Hematopoietic multipotent progenitor cell (in vitro differentiated cells): ENCODE results near the gene ZNF438. TPM values are rescaled to one million over a fixed set of nuclear protein-coding genes. Genes with fewer than 3 reads are reported as not detected.
"Not testable (repeated sequence)": the region's sequence is repeated elsewhere in the genome, so short reads cannot be mapped to it uniquely, and the experiment has no call there.

Source experiments
- DNase-seq, 3 donors: peaks; one replicate each; pipeline ENCODE4 v3.0.0-alpha.2; 2011 to 2015; ENCODE audit warnings: low read depth in 2 of 3, low spot score in 2 of 3
- total RNA-seq: library from RNA; depleted of rRNA; stranded (reverse); fragments of >200 nt; gene quantifications from one replicate; pipeline ENCODE4 v1.2.3, GENCODE V29; 2012

Gene ZNF438
- total RNA-seq, 1 donor: 4.3 TPM

GRCh38 chr10:30818010-30818660, 213.5 kb downstream of the ZNF438 start:
- DNase-seq: peak in 2 of 3 donors; percentile 44 to 63

- DNase-seq: no peak
These were observed 214.1 kb downstream of the ZNF438 start for GRCh38 chr10:30817541-30817940.

GRCh38 chr10:30816820-30817171, 214.9 kb downstream of the ZNF438 start:
- no peak for DNase-seq

GRCh38 chr10:30816159-30816819, 215.4 kb downstream of the ZNF438 start:
- no peak for DNase-seq

DNA sequence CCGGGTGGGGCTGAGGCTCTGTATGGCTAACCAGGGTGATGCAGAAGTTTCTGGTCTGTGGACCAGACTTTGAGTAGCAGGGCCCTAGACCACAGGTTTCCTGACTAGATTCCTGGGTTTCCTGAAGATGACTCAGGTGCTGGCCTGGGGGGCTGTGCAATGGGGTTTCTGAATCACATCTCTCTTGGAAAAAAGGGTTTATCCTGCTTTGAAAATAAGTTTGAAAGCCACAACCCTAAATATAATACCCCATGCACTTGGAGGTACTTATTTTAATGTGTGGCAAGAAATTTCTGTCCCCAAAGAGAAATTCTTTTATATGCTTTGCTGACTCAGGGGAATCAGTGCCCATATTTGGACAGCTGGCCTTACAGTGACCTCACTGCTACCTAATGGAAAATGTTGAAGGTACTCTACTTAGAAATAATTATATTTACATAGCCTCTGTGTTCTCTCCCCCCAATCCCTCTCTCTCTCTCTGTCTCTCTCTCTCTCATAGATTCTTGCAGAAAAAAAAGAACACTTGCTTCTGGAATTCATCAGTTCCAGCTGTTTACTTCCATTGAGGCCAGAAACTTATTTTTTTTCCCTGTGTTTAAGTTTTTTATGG, 217.7 kb downstream of the ZNF438 start:
- DNase-seq: peak in 2 of 3 donors; percentile 54 to 74

DNA sequence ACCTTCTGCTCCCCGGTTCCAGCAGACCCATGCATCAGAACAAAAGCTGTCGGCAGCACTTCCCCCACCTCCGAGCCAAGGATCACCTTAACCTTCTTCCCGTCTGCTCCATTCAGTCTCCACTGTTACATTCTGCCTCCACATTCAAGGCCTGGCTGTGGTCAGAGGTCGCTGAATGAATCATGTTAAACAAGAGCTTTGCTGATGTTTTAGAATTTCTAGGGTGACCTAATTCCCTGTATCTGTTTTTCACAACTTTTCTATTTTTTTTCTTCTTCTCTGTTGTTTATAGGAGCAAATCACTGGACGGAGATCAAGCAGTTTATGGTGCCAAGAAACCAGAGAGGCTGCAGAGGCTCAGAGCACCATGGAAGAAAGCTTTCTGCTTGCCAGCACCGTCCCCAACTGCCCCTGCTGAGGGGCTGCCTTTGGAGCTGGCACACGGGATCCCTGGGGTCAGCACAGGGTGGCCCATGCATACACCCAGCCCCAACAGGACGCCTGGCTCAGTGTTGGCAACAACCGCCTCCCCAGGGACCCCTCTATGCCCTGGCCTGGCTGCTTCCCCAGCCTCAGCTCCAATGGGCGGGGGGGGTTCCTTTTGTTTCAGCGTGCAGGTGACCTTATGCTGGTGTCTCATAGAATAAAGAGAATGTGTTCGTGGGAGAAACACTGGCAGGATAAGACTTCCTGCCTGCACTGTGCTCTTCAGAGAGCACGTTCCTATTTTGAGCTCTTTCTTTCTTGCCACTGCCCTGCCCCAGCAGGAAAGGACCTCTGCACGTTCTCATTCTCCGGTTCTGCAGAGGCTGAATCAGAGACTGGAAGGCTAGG, 219.4 kb downstream of the ZNF438 start:
- no peak for DNase-seq

DNA sequence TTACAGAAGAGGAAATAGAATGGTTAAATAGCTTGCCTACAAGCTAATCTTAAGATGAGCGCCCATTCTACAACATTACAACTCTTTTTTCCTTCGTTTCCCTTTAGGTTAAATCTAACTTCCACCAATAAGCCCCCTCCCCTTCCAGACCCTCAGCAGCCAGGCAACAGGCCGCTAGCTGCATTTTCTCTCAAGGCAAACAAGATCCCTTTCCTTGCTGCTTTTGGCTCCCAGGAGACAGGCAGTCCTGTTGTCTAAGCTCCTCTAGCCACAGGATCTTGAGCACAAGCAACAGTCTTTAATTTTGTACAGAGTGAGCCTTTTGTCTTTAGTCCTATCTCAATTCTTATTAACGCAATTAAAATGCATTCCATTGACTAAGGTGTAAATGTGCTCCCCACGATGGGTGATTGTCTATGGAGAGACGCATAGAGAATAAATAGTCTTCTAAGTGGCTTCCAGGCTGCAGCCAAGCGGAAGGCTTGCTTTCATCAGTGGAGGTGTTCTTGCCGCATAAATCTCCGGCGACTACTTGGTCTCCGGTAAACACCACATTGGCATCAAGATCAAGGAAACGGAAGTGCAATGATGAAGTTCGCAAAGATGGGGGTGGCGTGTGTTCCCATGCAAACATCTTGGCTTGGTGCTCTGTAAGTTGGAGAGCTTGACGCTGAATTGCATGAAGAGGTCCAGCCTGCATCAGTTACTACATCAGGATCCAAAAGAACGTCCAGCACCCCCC, 220.2 kb downstream of the ZNF438 start:
- DNase-seq: no peak

DNA sequence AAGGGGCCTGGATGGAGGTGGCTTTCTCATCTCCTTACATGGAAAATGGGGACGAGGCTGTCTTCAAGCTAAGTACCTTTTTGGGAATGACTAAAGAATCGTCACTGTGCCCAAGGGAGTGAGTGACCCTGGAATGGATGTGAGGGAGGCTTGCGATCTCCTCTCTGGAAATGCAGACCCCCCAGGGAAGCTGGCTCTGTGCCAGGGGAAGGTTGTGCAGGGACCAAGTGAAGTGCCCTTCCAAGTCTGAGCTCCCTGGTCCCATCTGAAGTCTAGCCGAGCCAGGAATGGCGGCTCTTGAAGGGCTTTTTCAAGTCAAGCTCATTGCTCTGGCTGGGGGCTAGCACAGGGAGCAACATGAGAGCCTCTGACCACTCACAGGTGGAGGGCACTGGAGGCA, 221.2 kb downstream of the ZNF438 start:
- DNase-seq: no peak

DNA sequence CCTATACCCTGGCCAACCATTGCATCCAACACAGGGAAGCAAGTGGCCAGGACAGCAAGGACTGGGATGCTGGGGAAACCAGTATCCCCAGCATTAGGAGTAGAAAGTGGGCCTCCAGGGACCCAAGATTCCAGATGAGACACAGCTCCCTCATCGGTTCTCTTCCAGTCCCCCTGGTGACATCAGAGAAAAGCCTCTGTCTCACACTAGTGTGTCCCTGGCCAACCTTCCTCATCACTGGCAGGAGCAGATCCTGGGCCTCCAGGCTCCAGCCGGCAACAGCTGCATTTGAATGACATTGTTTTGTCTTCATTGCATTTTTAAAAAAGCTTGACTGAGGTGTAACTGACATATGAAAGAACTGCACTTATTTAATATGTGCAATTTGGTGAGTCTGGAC, 224.8 kb downstream of the ZNF438 start:
- no peak for DNase-seq

DNA sequence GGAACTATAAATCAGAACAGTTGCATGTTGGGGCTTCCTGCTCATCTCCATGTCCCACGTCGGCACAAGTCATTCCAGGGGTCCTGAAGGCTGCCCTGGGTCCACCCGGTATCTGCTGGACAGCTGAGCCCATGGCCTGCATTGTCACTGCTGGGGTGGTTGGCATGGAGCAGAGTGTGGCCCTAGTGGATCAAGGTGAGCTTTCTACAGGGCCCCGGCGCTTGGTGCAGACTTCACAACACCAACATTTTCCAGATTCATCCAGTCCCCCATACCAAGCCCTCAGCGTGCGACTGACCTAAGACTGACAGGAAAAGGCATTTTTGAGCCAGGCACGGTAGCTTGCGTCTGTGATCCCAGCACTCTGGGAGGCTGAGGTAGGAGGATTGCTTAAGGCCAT, 226.6 kb downstream of the ZNF438 start:
- DNase-seq: no peak

- no peak for DNase-seq
These were observed 227.1 kb downstream of the ZNF438 start for GRCh38 chr10:30804478-30805055.

- no peak for DNase-seq
These were observed 227.8 kb downstream of the ZNF438 start for GRCh38 chr10:30803892-30804322.

DNA sequence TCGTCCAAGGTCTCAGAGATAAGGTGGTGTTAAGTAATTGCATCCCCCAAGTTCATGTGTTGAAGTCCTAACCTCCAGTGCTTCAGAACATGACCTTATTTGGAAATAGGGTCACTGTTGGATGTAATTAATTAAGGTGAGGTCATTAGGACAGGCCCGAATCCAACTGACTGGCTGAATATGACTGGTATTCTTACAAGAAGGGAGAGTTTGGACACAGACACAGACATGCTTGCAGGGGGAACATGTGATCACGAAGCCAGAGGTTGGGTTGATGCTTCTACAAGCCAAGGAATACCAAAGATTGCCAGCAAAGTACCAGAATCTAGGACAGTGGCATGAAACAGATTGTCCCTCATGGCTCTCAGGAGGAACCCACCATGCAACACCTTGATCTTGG, 228.6 kb downstream of the ZNF438 start:
- no peak for DNase-seq

GRCh38 chr10:30800368-30800767, 231.3 kb downstream of the ZNF438 start:
- no peak for DNase-seq

DNA sequence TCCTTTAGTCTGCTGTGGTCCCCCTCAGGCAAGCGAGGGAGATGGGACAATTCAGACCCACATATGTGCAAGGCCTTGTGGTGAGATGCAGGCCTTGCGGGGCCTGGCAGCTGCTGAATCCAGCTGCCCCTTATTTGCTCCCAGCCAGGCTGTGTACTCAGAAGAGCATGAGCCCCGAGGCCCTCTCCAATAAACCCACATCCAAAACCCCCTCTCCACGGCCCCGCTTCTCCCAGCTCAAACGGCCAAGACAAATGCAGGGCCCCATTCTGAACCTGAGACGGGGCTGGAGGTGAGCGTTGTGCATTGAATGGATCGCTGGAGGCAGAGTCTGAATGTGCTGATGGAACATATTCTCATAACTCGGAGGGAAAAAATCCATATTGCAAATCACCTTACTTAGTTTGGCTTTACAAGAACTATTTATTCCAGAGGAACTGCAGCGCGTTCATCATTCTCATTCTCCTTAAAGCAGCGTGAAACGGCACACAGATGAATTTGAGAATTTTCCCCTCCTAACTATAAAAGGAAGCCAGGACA, 232.9 kb downstream of the ZNF438 start:
- DNase-seq: no peak

DNA sequence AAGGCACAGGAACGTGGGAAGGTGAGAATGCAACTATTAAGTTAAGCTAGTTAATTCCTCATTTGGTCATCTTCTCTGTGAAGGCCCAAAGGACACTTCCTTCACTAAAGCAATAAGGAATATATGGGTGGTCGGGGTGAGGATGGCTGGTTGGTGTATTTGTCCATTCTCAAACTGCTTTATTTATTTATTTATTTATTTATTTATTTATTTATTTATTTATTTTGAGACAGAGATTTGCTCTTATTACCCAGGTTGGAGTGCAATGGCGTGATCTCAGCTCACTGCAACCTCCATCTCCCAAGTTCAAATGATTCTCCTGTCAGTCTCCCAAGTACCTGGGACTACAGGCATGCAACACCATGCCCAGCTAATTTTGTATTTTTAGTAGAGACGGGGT, 236.6 kb downstream of the ZNF438 start:
- DNase-seq: not testable (repeated sequence)
